ENCODE results near the gene ING5.

ING5 gene

DNA sequence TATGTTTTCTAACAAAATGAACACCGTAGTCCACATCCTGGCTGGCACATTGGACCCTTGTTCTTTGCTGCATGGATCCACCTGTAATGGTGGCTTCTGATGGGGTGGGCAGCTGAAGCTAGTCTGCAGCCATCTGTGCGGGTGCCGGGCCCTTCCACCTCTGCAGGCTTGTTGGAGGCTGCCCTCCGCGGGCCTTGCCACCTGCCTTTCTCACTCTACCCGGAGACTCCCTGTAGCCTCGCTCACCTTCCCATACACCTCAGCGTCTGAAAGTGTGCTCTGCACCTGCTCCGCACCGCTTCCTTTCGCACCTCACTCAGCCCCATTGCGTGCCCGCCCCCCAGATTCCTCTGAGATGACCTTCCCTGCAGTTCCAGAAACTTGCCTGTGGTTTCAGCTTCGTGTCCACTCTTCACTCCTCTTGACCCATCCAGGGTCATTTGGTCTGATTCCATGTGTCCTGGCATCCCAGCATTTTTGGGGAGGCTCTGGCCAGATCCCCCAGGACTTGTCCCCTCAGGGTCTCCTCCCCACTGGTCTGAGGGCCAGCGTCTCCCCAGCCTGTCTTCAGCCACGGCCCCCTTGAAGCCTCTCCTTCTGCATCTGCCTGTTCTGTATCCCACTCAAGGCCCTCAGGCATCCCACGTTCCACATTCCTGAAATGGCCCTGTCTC lies 46.2 kb upstream of the ING5 start:
- TF ChIP-seq, protein P1, sequence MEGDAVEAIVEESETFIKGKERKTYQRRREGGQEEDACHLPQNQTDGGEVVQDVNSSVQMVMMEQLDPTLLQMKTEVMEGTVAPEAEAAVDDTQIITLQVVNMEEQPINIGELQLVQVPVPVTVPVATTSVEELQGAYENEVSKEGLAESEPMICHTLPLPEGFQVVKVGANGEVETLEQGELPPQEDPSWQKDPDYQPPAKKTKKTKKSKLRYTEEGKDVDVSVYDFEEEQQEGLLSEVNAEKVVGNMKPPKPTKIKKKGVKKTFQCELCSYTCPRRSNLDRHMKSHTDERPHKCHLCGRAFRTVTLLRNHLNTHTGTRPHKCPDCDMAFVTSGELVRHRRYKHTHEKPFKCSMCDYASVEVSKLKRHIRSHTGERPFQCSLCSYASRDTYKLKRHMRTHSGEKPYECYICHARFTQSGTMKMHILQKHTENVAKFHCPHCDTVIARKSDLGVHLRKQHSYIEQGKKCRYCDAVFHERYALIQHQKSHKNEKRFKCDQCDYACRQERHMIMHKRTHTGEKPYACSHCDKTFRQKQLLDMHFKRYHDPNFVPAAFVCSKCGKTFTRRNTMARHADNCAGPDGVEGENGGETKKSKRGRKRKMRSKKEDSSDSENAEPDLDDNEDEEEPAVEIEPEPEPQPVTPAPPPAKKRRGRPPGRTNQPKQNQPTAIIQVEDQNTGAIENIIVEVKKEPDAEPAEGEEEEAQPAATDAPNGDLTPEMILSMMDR (IDR thresholded peaks at IDR 0.05): no peak
- no peaks in the 10 kb centered on the region for H3K9me3 ChIP-seq
- intact Hi-C loops (cut with DNase I; ENCODE audit: low total_unique reads): no loop called here
- H3K27me3 ChIP-seq: no peaks in the 10 kb centered on the region
- no peaks in the 10 kb centered on the region for H3K4me1 ChIP-seq
- peaks cover 51 to 98% (median 84%) of the 10 kb centered on the region in 3 donors for H3K36me3 ChIP-seq
- DNase-seq: no peak
- H3K4me3 ChIP-seq: no peak overlapping the region
- no peak overlapping the region for H3K27ac ChIP-seq

DNA sequence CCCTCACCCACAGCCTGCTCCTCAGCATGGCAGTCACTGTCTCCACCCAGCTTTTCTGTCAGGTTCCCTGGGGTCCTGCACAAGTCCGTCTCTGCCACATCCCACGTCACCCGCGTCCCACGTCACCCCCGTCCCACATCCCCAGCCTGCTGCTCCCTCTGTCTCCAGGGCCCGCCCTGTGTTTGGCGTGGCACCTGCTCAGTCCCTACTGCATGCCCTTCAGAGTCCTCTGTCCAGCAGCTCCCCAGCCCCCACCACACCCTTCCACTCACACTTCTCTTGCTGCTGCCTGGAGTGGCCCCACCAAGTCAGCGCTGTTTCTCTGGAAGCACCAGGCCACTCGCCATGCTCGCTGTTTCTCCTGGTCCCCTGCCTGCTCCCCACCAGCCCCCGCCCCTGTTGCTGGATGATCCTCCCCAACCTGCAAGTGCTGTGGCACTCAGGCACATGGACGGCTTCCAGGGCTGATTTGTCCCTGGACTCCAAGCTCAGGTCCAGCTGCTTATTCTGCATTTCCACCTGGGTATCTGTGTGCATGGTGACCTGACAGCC lies 45.6 kb upstream of the ING5 start:
- DNase-seq: no peak
- intact Hi-C loops (cut with DNase I; ENCODE audit: low total_unique reads): no loop called here

GRCh38 chr2:241657786-241658254 lies 44.0 kb upstream of the ING5 start:
- intact Hi-C loops (cut with DNase I; ENCODE audit: low total_unique reads): no loop called here
- H3K36me3 ChIP-seq: peaks cover 45 to 97% (median 83%) of the 10 kb centered on the region in 3 donors

More for the DNA sequence above, 45.6 kb upstream of the ING5 start:
- no peaks in the 10 kb centered on the region for H3K27me3 ChIP-seq
- TF ChIP-seq, protein P1 (IDR thresholded peaks at IDR 0.05): no peak
- H3K36me3 ChIP-seq: peaks cover 55 to 98% (median 83%) of the 10 kb centered on the region in 3 donors
- H3K4me3 ChIP-seq: no peak overlapping the region
- no peak overlapping the region for H3K27ac ChIP-seq
- no peaks in the 10 kb centered on the region for H3K9me3 ChIP-seq
- H3K4me1 ChIP-seq: no peaks in the 10 kb centered on the region

DNA sequence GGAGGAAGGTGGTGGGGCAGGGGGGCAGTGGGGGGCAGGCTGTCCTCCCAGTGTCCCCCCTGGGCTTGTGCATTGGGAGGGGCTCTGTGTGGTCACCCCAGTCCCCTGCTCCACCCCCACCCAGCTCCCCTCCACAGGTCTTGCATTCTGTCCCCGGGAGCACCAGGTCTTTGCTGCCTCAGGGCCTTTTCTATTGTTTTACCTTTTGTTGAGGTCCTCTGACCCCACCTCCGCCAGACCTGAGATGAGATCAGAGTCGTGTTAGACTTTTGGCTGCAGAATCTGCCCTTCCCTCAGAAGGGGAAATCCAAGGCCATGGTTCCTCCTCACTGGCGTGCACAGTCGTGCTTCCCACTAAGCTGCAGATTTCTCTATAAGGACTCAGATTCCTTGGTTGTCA lies 43.5 kb upstream of the ING5 start:
- TF ChIP-seq, protein P1 (IDR thresholded peaks at IDR 0.05): no peak
- intact Hi-C loops (cut with DNase I; ENCODE audit: low total_unique reads): no loop called here
- no peaks in the 10 kb centered on the region for H3K4me1 ChIP-seq
- no peak overlapping the region for H3K4me3 ChIP-seq
- no peak overlapping the region for H3K27ac ChIP-seq
- H3K27me3 ChIP-seq: no peaks in the 10 kb centered on the region
- no peaks in the 10 kb centered on the region for H3K9me3 ChIP-seq
- H3K36me3 ChIP-seq: peaks cover 45 to 95% (median 79%) of the 10 kb centered on the region in 3 donors
- DNase-seq: no peak

More at GRCh38 chr2:241657786-241658254, 44.0 kb upstream of the ING5 start:
- H3K27ac ChIP-seq: no peak overlapping the region
- TF ChIP-seq, protein P1 (IDR thresholded peaks at IDR 0.05): no peak
- no peaks in the 10 kb centered on the region for H3K27me3 ChIP-seq
- H3K9me3 ChIP-seq: no peaks in the 10 kb centered on the region
- no peaks in the 10 kb centered on the region for H3K4me1 ChIP-seq
- no peak overlapping the region for H3K4me3 ChIP-seq
- DNase-seq: no peak

- Histone ChIP-seq H3K4me3 (no peak overlapping the region), H3K4me1 (no peaks in the 10 kb centered on the region), H3K36me3 (peaks cover 45 to 87% (median 75%) of the 10 kb centered on the region in 3 donors), H3K27ac (no peak overlapping the region), H3K9me3 (no peaks in the 10 kb centered on the region), H3K27me3 (no peaks in the 10 kb centered on the region)
- intact Hi-C loops (cut with DNase I; ENCODE audit: low total_unique reads): no loop called here
- TF ChIP-seq, protein P1 (IDR thresholded peaks at IDR 0.05): peak; percentile 28 to 39
- peak in 1 of 2 donors; percentile 43 for DNase-seq
Measured at GRCh38 chr2:241659150-241659739, 42.6 kb upstream of the ING5 start.

Measured in tibial artery (tissue), 4 donors.